ENCODE measurements around the gene CCDC92. TPM values are rescaled to one million over a fixed set of nuclear protein-coding genes. Genes with fewer than 3 reads are reported as not detected.

The CCDC92 gene
- total RNA-seq, 2 donors from 2014 or later = 9.6 to 19.5 TPM

GRCh38 chr12:124000111-124000510 lies 27.5 kb upstream of the CCDC92 start:
- no peaks in the 10 kb centered on the region for H3K27me3 ChIP-seq
- intact Hi-C loops (cut with DNase I) = no loop called here
- DNase-seq = no peak
- H3K27ac ChIP-seq = no peak overlapping the region
- no peaks in the 10 kb centered on the region for H3K4me1 ChIP-seq
- peaks cover 4% of the 10 kb centered on the region for H3K36me3 ChIP-seq
- no peaks in the 10 kb centered on the region for H3K9me3 ChIP-seq
- H3K4me3 ChIP-seq = no peak overlapping the region
- no peak for TF ChIP-seq CTCF (IDR thresholded peaks at IDR 0.05)
- no peak overlapping the region for H3K9ac ChIP-seq (ENCODE audit: low read depth in 2 of 2, low read length in 2 of 2)

GRCh38 chr12:123998991-123999359 lies 26.3 kb upstream of the CCDC92 start:
- Histone ChIP-seq H3K4me3 (no peak overlapping the region), H3K27ac (no peak overlapping the region), H3K9me3 (no peaks in the 10 kb centered on the region), H3K36me3 (peaks cover 4% of the 10 kb centered on the region), H3K4me1 (no peaks in the 10 kb centered on the region), H3K27me3 (no peaks in the 10 kb centered on the region), H3K9ac (ENCODE audit: low read depth in 2 of 2, low read length in 2 of 2) (no peak overlapping the region)
- intact Hi-C loops (cut with DNase I) = no loop called here
- TF ChIP-seq CTCF (IDR thresholded peaks at IDR 0.05) = no peak
- DNase-seq = no peak

- peaks cover 4% of the 10 kb centered on the region for H3K36me3 ChIP-seq
- no peak for DNase-seq
- H3K9me3 ChIP-seq = no peaks in the 10 kb centered on the region
- TF ChIP-seq CTCF (IDR thresholded peaks at IDR 0.05) = no peak
- no peak overlapping the region for H3K4me3 ChIP-seq
- H3K9ac ChIP-seq (ENCODE audit: low read depth in 2 of 2, low read length in 2 of 2) = no peak overlapping the region
- no peaks in the 10 kb centered on the region for H3K4me1 ChIP-seq
- no peaks in the 10 kb centered on the region for H3K27me3 ChIP-seq
- H3K27ac ChIP-seq = no peak overlapping the region
- intact Hi-C loops (cut with DNase I) = no loop called here
These were observed 25.8 kb upstream of the CCDC92 start for GRCh38 chr12:123998344-123998990.

GRCh38 chr12:123997908-123998307 lies 25.3 kb upstream of the CCDC92 start:
- no peaks in the 10 kb centered on the region for H3K9me3 ChIP-seq
- no peaks in the 10 kb centered on the region for H3K4me1 ChIP-seq
- intact Hi-C loops (cut with DNase I) = no loop called here
- no peak overlapping the region for H3K4me3 ChIP-seq
- H3K27me3 ChIP-seq = no peaks in the 10 kb centered on the region
- no peak overlapping the region for H3K27ac ChIP-seq
- DNase-seq = no peak
- peaks cover 4% of the 10 kb centered on the region for H3K36me3 ChIP-seq
- no peak for TF ChIP-seq CTCF (IDR thresholded peaks at IDR 0.05)
- H3K9ac ChIP-seq (ENCODE audit: low read depth in 2 of 2, low read length in 2 of 2) = no peak overlapping the region

- no peak overlapping the region for H3K27ac ChIP-seq
- no peaks in the 10 kb centered on the region for H3K9me3 ChIP-seq
- H3K4me3 ChIP-seq = no peak overlapping the region
- H3K9ac ChIP-seq (ENCODE audit: low read depth in 2 of 2, low read length in 2 of 2) = no peak overlapping the region
- H3K27me3 ChIP-seq = no peaks in the 10 kb centered on the region
- H3K4me1 ChIP-seq = no peaks in the 10 kb centered on the region
- intact Hi-C loops (cut with DNase I) = no loop called here
- no peak for DNase-seq
- no peak for TF ChIP-seq CTCF (IDR thresholded peaks at IDR 0.05)
- H3K36me3 ChIP-seq = peaks cover 4% of the 10 kb centered on the region
These were observed 24.6 kb upstream of the CCDC92 start for GRCh38 chr12:123997033-123997822.
